Measurements from ENCODE around the gene NRCAM.

Gene NRCAM

DNA sequence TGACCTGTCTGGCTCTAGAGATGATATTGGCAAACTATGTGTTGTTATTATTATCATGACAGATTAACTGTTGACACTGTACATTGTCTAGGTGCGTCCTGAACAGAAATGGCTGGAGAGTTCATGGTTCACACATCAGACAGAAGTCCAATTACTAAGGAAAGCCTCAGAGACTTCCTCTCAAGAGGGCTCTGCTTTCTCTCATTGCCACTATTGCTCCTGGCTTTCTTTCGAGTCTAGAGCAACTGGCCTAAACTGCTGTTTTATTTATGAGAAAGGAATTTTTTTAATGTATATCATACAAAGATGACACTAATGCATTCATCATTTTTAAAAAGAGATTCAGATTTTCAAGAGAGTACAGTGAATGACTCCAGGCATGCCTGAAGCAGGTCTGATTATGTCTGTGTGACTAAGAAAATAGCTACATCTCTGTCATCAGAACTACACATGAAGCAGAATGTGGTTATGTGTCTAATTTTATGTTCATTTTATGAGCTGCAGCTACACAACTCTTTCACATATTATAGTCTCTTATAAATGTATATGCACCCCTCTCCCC, 30.4 kb downstream of the NRCAM start:
- Mint-ChIP-seq H3K27ac (no peak overlapping the region), H3K36me3 (no peaks in the 10 kb centered on the region), H3K9me3 (no peaks in the 10 kb centered on the region), H3K4me3 (no peak overlapping the region), H3K4me1 (peaks cover 6% of the 10 kb centered on the region), H3K27me3 (peaks cover 20% of the 10 kb centered on the region)
- ATAC-seq (ENCODE audit: low read depth) (no peak), DNase-seq (ENCODE audit: low spot score in 2 of 2) (no peak)

DNA sequence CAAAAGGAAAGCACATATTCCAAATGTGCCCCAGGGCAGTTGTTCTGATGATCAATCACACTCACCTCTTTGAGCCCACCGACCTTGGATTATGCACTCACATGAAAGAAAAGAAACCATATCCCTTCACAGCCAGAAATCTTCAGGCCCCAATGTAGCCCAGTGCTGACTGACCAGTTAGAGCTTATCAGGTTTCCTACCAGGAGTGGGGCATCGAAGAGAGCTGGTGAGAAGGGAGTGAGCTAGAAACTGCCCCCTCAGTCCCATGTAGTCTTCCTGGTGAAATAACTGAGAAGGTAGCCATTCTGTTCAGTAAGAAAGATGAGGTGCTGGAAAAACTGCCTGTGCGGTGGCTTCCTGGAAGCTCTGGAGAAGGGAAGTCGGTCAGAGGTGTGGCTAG, 32.2 kb downstream of the NRCAM start:
- H3K36me3 Mint-ChIP-seq, result no peaks in the 10 kb centered on the region
- no peaks in the 10 kb centered on the region for H3K9me3 Mint-ChIP-seq
- peaks cover 19% of the 10 kb centered on the region for H3K27me3 Mint-ChIP-seq
- no peak for DNase-seq (ENCODE audit: low spot score in 2 of 2)
- peaks cover 14% of the 10 kb centered on the region for H3K4me1 Mint-ChIP-seq
- no peak for ATAC-seq (ENCODE audit: low read depth)
- no peak overlapping the region for H3K27ac Mint-ChIP-seq
- H3K4me3 Mint-ChIP-seq, result no peak overlapping the region

DNA sequence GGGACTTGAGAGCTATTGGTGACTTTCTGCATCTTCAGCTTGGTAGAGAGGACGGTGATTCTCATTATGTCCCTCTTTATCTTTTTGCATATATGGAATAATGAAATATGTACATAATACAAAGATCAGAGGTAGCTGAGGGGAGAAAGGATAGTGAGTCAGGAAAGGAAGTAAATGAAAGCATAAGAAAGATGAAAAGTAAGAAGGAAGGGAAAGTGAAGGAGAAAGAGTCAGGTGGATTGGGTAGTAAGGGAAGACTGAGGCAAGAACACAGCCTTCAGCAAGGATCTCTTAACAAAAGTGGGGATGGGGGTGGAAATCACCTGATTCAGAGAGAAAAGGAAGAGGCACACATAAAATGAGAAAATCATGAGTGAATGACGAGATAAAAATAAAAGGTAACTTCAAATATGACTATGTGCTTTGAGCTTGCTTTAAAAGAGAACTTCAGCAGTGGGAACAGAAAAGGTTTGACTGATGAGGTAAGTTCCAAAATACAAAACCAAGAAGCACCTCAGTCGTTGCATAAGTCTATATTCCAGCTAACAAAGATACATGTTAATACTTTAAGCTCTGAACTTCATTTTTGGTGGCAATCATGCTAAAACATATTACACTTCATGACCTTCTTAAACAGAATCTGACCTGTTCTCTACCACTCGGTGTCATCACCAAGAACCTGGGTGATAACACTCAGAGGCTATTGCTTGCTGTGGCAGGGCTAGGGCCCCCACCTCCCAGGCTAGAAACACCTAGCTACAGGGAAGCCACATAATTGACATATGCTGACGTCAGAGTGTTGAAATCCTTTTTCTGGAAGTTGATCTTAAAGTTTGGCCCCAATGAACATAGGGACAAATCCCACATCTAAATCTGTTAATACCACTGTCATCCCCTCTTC, 32.9 kb downstream of the NRCAM start:
- Mint-ChIP-seq H3K27me3 (peaks cover 19% of the 10 kb centered on the region), H3K27ac (no peak overlapping the region), H3K9me3 (no peaks in the 10 kb centered on the region), H3K4me3 (no peak overlapping the region), H3K36me3 (no peaks in the 10 kb centered on the region), H3K4me1 (peaks cover 16% of the 10 kb centered on the region)
- ATAC-seq (ENCODE audit: low read depth) (no peak), DNase-seq (ENCODE audit: low spot score in 2 of 2) (no peak)

DNA sequence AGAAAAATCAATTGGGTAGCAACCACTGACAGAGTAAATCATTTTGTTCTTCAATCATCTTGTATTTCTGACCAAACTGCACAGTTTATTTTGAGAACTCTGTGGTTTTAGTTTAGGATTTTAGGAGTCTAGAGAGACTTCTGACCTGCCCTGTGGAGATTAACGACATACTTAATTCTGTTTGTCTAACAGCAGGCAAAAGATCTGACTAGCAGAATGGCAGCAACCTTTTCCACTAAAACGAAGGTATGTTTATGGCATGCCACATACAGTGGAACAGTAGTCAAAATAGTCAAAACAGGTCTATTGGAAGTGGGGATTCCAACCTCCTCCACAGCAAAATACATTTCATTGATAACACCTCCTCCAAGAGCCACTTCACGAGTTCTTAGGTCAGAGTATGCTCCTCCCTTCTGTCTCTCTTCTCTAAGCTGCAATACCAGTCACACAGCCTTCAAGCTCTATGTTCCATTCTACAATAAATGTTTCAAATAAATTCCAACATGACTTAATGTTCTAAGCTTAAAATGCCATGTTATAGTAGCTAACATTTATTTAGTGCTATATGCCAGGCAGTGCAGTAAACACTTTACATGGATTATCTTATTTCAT, 34.4 kb downstream of the NRCAM start:
- no peak overlapping the region for H3K4me3 Mint-ChIP-seq
- peaks cover 20% of the 10 kb centered on the region for H3K4me1 Mint-ChIP-seq
- no peak for ATAC-seq (ENCODE audit: low read depth)
- no peak for DNase-seq (ENCODE audit: low spot score in 2 of 2)
- no peaks in the 10 kb centered on the region for H3K9me3 Mint-ChIP-seq
- peaks cover 21% of the 10 kb centered on the region for H3K27me3 Mint-ChIP-seq
- H3K36me3 Mint-ChIP-seq, result no peaks in the 10 kb centered on the region
- H3K27ac Mint-ChIP-seq, result no peak overlapping the region

DNA sequence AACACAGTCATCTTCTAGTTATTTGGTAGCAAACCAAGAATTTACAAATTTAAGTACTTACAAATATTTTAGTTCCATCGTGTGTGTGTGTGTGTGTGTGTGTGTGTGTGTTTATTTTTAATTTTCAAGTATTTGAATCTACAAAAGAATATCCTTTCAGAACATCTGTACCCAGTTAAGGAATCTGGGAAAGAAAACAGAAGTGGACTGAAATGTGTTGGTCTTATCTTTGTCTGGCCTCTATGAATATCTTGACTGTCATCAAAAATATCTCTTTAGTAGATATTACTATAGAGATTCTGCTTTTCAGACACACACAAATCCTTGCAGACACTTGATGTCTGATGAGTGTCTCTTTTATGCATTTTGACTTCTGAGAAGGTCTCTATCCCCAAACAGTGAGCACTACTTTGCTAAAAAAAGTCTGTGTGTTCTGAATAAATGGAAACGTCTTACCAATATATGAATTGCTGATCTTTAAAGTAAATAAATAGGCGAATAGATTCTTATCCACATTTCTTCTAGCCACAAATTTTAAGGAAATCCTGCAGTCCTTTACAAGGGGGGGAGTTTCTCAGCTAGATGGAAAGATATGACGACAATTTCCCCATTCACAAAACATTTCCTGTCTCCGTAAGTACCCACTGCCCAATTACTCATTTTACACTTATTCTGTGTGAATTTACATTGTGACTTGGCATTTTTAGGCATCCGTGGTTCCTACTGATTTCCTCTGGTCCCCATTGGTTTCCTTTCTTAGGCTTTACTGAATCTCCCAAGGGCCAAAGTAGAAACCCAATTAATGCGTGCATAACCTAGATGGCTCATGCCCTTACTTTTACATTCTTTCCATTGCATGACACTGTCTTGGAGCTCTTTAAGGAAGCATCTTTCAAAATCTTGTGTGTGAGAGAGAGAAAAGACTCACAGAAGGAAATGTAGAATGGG, 36.0 kb downstream of the NRCAM start:
- Mint-ChIP-seq H3K4me3 (no peak overlapping the region), H3K36me3 (no peaks in the 10 kb centered on the region), H3K27ac (no peak overlapping the region), H3K4me1 (peaks cover 30% of the 10 kb centered on the region), H3K9me3 (no peaks in the 10 kb centered on the region), H3K27me3 (peaks cover 21% of the 10 kb centered on the region)
- no peak for ATAC-seq (ENCODE audit: low read depth)
- DNase-seq (ENCODE audit: low spot score in 2 of 2), result no peak

DNA sequence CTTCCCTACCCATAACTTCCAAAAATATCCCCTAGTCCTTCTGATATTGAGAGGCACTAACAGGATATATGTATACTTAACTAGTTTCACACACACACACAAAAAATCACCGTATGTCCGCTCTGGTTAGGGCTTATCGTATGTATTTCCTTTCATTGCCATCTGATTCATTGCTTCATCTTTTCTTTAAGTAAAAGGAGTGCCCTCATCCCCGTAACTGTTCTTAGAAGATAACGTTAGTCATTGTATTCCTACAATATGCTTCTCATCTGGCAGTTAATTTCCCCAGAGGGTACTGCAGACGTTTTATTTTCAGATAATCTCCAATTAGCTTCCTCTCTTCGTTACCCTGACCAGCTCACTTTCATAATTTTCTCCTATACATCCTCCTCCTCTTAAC, 37.3 kb downstream of the NRCAM start:
- H3K9me3 Mint-ChIP-seq, result no peaks in the 10 kb centered on the region
- no peak for ATAC-seq (ENCODE audit: low read depth)
- peaks cover 18% of the 10 kb centered on the region for H3K27me3 Mint-ChIP-seq
- peaks cover 41% of the 10 kb centered on the region for H3K4me1 Mint-ChIP-seq
- no peak for DNase-seq (ENCODE audit: low spot score in 2 of 2)
- H3K27ac Mint-ChIP-seq, result no peak overlapping the region
- H3K4me3 Mint-ChIP-seq, result no peak overlapping the region
- no peaks in the 10 kb centered on the region for H3K36me3 Mint-ChIP-seq

DNA sequence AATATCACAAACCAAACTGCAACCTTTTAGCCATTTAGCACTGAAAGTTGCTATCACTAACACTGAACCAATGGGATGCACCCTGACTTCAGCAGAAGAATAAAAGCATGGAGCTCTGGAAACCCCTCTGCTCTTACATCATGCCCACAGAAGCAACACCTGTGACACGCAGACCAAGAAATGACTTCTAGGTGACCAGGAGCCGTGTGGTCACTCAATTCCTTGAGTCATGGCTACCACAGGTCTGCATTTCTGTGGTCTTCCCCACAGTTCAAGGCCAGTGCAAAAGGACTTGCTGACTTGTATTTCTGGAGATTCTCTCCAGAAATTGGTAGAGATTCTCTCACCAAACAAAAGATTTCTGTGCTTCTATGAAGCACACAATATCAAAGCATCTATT, 38.3 kb downstream of the NRCAM start:
- peaks cover 42% of the 10 kb centered on the region for H3K4me1 Mint-ChIP-seq
- peaks cover 4% of the 10 kb centered on the region for H3K9me3 Mint-ChIP-seq
- peaks cover 5% of the 10 kb centered on the region for H3K36me3 Mint-ChIP-seq
- peak overlapping the region; percentile 89 for H3K27ac Mint-ChIP-seq
- DNase-seq (ENCODE audit: low spot score in 2 of 2) (no peak), ATAC-seq (ENCODE audit: low read depth) (no peak)
- H3K4me3 Mint-ChIP-seq, result no peak overlapping the region
- peaks cover 14% of the 10 kb centered on the region for H3K27me3 Mint-ChIP-seq

DNA sequence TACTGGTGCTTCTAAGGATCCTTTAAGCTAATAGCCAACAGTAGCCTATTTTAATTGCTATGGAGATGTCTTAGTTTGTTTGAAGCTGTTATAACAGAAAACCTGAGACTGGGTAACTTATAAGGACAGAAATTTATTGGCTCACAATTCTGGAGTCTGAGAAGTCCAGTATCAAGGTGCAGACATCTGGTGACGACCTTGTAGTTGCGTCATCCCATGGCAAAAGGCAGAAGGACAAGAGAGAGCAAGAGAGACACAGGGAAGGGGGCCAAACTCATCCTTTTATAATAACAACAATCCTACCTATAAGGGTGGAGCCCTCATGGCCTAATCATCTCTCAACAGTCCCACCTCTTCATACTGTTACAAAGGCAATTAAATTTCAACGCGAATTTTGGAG, 39.1 kb downstream of the NRCAM start:
- Mint-ChIP-seq H3K36me3 (peaks cover 5% of the 10 kb centered on the region), H3K27ac (peak overlapping the region; percentile 89), H3K27me3 (peaks cover 14% of the 10 kb centered on the region), H3K4me1 (peaks cover 42% of the 10 kb centered on the region), H3K4me3 (no peak overlapping the region), H3K9me3 (peaks cover 4% of the 10 kb centered on the region)
- ATAC-seq (ENCODE audit: low read depth) (no peak), DNase-seq (ENCODE audit: low spot score in 2 of 2) (no peak)

DNA sequence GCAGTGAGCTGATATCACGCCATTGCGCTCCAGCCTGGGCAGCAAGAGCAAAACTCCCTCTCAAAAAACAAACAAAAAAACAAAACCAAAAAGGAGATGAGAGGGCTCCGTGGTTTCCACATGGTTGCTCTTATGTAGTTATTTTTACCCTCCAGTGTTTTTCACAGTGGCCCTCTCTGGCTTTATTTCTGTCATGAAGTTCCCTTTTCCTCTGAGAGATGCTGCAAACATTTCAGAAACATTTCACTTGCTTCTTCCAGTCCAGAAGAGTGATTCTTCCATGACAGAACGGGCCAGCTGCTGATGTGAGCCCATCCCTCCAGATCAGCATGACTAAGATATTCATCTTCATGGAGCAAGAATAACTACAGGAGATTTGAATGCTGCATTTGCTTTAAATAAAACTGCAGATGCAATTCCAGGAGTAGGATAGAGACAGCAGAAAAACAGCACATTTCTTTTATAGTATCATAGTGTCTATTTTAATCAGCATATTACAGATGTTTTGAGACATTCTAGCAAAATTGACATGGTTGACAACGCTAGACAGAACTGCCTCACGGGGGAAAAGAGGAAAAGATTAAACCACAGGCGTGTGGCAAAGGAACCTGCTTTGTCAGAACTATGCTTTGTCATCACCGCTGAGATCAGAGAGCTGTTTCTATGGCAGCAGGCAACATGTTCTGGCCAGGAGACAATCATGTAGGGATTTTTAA, 40.3 kb downstream of the NRCAM start:
- Mint-ChIP-seq H3K4me1 (peaks cover 40% of the 10 kb centered on the region), H3K27ac (peak overlapping the region; percentile 89), H3K9me3 (peaks cover 4% of the 10 kb centered on the region), H3K27me3 (peaks cover 9% of the 10 kb centered on the region), H3K4me3 (peak overlapping the region; percentile 77), H3K36me3 (peaks cover 5% of the 10 kb centered on the region)
- ATAC-seq (ENCODE audit: low read depth) (peak; percentile 87), DNase-seq (ENCODE audit: low spot score in 2 of 2) (peak in 1 of 2 donors; percentile 44)

DNA sequence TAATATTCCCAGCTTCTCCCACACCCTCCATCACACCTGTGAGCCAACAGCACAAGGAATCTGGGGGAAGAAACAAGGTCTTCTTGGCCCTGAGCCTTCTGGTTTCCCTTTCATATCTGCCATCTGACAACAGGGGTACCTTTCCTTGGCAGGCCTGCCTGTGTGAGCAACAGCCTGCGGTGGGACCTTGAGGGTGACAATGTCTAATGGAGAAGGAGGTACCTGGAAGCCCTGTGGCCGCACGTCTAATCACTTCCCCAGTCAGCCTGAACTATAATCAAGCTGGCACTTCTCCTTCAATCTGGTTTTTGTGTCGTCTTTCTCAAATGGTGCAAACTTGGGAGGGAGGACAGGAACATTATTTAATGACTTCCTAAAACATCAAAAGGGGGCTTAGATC, 41.2 kb downstream of the NRCAM start:
- Mint-ChIP-seq H3K9me3 (peaks cover 4% of the 10 kb centered on the region), H3K27ac (peak overlapping the region; percentile 89), H3K4me3 (peak overlapping the region; percentile 77), H3K4me1 (peaks cover 34% of the 10 kb centered on the region), H3K27me3 (peaks cover 6% of the 10 kb centered on the region), H3K36me3 (peaks cover 5% of the 10 kb centered on the region)
- ATAC-seq (ENCODE audit: low read depth), result no peak
- DNase-seq (ENCODE audit: low spot score in 2 of 2), result no peak

DNA sequence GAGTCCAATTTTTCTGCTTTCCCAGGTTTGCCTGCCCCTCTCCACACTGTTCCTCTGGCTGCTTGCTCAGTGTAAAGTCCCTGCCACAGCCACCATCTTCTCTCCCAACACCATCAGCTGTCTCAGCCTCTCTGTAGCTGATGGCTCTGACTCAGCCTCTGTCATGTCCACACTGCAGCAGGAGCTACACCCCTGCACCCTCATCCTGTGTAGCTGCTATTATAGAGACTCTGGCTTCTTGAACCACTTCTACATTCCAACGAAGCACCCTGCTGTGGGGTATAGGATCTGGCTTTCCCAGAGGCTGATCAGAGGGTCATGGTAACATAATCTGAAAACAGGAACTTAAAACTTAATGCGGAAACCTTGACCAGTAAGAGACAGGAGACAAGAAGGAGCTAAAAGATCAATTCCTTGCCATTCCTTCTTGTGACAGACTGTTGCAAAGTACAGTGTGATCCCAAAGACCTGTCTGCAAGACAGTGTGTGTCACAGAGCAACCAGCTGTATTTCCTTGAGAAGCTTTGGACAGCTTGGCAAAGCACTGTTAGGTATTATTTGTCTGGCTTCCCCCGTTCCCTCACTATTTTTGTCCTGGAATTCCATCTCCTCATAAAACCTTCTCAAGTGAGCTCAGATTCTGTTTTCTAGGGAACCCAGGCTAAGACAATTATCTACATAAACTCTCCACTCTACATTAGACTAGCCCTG, 42.3 kb downstream of the NRCAM start:
- ATAC-seq (ENCODE audit: low read depth) (no peak), DNase-seq (ENCODE audit: low spot score in 2 of 2) (no peak)
- Mint-ChIP-seq H3K4me3 (no peak overlapping the region), H3K27me3 (peaks cover 2% of the 10 kb centered on the region), H3K27ac (peak overlapping the region; percentile 45), H3K9me3 (peaks cover 4% of the 10 kb centered on the region), H3K4me1 (peaks cover 33% of the 10 kb centered on the region), H3K36me3 (peaks cover 5% of the 10 kb centered on the region)

DNA sequence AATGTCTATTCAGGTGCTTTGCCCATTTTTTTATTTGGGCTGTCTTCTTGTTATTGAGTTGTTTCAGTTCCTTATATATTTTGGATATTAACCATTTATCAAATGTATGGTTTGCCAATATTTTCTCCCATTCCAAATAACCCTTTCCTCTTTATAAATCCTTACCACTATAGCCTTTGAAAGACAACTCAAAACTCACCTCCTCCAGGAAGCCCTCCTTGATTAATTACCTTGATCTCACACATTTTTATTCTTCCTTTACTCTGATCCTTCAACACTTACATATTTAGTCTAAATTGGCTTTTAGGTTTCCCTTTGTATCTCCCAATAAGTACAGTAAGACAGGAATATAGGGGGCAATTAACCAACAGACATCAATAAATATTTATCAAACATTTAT, 42.9 kb downstream of the NRCAM start:
- peaks cover 5% of the 10 kb centered on the region for H3K36me3 Mint-ChIP-seq
- peaks cover 34% of the 10 kb centered on the region for H3K4me1 Mint-ChIP-seq
- no peak overlapping the region for H3K27ac Mint-ChIP-seq
- peaks cover 2% of the 10 kb centered on the region for H3K27me3 Mint-ChIP-seq
- H3K4me3 Mint-ChIP-seq, result no peak overlapping the region
- H3K9me3 Mint-ChIP-seq, result peaks cover 4% of the 10 kb centered on the region
- DNase-seq (ENCODE audit: low spot score in 2 of 2) (no peak), ATAC-seq (ENCODE audit: low read depth) (no peak)

DNA sequence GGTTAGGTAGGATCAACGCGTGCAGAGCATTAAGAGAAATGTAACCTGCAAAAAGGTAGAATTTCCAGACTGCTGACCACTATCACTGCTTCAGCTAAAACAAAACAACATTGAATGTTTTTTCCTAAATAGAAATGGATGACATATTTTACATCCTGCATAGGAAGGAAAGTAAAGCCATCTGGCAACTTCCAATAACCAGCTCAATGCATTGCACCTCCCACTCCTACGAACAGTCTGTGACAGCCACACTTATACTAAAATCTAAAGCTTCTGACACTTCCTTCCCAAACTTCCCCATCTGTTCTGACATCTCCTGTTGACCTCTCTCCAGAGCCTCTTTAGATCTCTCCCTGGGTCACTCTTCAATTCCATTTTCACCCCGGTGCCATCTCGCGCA, 47.1 kb downstream of the NRCAM start:
- Mint-ChIP-seq H3K4me3 (no peak overlapping the region), H3K27me3 (no peaks in the 10 kb centered on the region), H3K36me3 (peaks cover 5% of the 10 kb centered on the region), H3K4me1 (peaks cover 13% of the 10 kb centered on the region), H3K27ac (no peak overlapping the region), H3K9me3 (peaks cover 4% of the 10 kb centered on the region)
- ATAC-seq (ENCODE audit: low read depth) (no peak), DNase-seq (ENCODE audit: low spot score in 2 of 2) (no peak)

Data from memory B cell (primary cell).